Skeletal muscle cell (primary cell): ENCODE data around the gene MMP24.

ENCODE experiments used
- DNase-seq: peaks from one replicate; pipeline ENCODE4 v3.0.0-alpha.2; 2010; ENCODE audit warnings: low read depth
- H3K4me3 ChIP-seq: 2 replicates; pipeline ENCODE4 v1.5.1; 2011; ENCODE audit warnings: low read depth, mild to moderate bottlenecking, control low read depth, low read length, moderate library complexity

Gene MMP24

DNA sequence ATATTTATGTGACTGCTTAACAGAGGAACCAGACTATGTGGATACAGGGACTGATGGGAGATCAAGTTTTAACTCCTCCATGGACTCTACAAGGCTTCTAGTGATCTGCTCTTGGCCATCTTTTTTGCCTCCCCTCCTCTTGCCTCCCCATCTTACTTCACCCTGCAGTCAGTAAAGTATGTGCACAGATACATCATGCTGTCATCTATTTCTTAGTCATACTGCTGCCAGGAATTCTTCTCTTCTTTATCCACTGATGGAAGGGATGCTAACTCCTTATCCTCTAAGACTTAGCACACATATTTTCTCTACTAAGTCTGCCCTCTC, 93.3 kb downstream of the MMP24 start:
- no peak overlapping the region for H3K4me3 ChIP-seq
- peak; percentile 48 for DNase-seq

DNA sequence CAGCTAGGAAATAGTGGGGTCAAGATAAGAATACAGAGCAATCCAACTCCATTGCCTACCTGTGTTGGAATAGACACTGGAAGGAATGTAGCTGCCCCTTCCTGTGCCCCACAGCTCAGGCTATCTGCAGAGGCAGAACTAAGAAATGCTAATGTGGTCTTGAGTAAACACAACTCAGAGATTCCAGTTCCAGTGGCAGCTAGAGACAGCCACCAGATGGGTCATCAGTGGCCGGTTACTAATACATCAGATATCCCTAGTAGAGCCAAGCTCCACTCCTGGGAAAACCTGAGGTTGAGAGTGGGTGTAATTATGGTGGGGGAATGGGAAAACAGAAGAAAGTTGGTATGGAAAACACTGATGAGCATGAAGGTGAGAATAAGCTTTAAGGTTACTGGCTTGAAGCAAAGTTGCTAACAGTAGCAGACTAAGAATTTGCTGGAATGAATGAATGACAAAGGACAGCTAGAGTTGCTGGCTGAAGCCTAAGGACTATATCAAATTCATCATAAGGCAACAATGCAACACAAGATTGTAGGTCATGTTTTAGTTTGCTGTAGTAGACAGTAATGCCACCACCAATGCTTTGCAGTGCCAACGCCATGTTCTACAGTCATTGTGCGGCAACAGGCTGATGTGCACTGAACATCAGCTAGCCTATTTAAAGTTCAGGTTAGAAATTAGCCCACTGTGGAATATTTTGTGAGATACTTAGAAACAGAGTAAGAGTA, 94.1 kb downstream of the MMP24 start:
- peak; percentile 49 for DNase-seq
- no peak overlapping the region for H3K4me3 ChIP-seq

DNA sequence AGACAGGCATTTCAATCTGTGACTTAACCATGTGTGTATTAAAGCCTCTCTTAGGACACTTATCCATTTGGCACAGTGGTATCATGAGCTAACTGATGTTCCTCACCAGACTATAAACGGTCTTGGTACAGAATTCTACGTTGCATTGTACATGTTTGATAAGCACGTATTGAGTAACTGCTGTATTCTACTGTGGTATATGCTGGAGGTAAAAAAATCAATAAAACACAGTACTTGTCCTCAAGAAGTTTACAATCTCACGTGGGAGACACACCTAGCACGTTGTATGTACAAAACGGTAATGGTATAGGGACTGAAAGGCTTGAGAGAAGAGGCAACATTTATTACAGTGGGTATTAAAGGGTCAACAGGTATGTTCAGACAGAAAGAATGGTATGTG, 98.9 kb downstream of the MMP24 start:
- H3K4me3 ChIP-seq, result no peak overlapping the region
- DNase-seq, result no peak

DNA sequence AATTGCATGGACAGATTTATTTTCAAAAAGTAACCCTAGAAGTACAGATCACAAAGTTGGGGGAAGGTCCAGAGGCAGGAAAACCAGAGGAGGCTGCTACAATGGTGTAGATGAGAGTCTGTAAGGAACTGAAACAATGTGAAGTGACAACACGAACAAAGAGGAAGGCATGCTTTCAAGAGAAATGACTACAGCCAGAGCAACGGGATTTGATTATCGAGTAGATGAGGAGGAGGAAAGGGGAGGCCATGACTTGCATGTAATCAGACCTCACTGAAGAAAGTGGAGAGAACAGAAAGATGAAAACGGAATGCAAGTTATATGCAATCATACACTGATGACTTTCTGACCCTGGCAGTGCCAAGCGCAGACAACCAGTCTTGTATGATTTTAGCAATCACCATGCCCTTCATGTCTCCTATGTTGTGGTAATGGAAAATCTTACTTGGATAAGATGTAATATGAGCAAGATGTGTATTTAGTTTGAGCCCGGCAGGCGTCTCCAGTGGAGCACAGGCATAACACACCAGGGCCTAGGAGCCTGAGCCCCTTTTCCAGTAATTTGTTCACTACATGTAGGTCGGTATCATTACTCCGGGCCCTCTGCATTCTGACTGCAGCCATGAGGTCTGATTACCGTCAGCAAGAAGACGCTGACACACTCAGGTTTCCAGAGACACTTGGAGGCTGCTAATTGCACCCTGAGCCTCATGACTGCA, 99.7 kb downstream of the MMP24 start:
- no peak overlapping the region for H3K4me3 ChIP-seq

More for the DNA sequence above, 99.7 kb downstream of the MMP24 start:
- no peak for DNase-seq
